HUES48 (cell line): Measurements from ENCODE around the gene OSGIN1.
A peak's percentile ranks its signal among the peaks of the same experiment; 100 is the strongest.

Experiments used
- H3K27ac ChIP-seq: one replicate; pipeline ENCODE4 v1.7.0; 2013; ENCODE audit warnings: low read depth, low read length, inconsistent platforms
- H3K27me3 ChIP-seq: 2 replicates; pipeline ENCODE4 v1.6.1; 2013; ENCODE audit warnings: mild to moderate bottlenecking, low read length; ENCODE audit not compliant: control insufficient read depth, insufficient read depth
- H3K36me3 ChIP-seq: 2 replicates; pipeline ENCODE4 v1.6.1; 2013; ENCODE audit warnings: low read length; ENCODE audit not compliant: control insufficient read depth, insufficient read depth
- H3K4me1 ChIP-seq: 2 replicates; pipeline ENCODE4 v1.6.1; 2013; ENCODE audit warnings: mild to moderate bottlenecking, low read length; ENCODE audit not compliant: control insufficient read depth, insufficient read depth
- H3K4me3 ChIP-seq: 2 replicates; pipeline ENCODE4 v1.5.1; 2013; ENCODE audit warnings: mild to moderate bottlenecking, low read depth, low read length
- H3K9ac ChIP-seq: 2 replicates; pipeline ENCODE4 v1.6.1; 2013; ENCODE audit warnings: mild to moderate bottlenecking, low read depth, low read length, moderate library complexity
- H3K9me3 ChIP-seq: 2 replicates; pipeline ENCODE4 v1.6.1; 2013; ENCODE audit warnings: low read length; ENCODE audit not compliant: control insufficient read depth, insufficient read depth

The OSGIN1 gene

GRCh38 chr16:83961591-83961990, 8.6 kb downstream of the OSGIN1 start:
- Histone ChIP-seq H3K4me1 (no peaks in the 10 kb centered on the region), H3K27ac (no peak overlapping the region)

GRCh38 chr16:83963277-83964119, 10.5 kb downstream of the OSGIN1 start:
- no peaks in the 10 kb centered on the region for H3K27me3 ChIP-seq
- H3K4me1 ChIP-seq, result no peaks in the 10 kb centered on the region
- no peak overlapping the region for H3K4me3 ChIP-seq
- no peaks in the 10 kb centered on the region for H3K9me3 ChIP-seq
- H3K9ac ChIP-seq, result no peak overlapping the region
- no peak overlapping the region for H3K27ac ChIP-seq
- H3K36me3 ChIP-seq, result no peaks in the 10 kb centered on the region

More at GRCh38 chr16:83961591-83961990, 8.6 kb downstream of the OSGIN1 start:
- no peaks in the 10 kb centered on the region for H3K27me3 ChIP-seq
- no peaks in the 10 kb centered on the region for H3K36me3 ChIP-seq
- H3K4me3 ChIP-seq, result no peak overlapping the region
- H3K9me3 ChIP-seq, result no peaks in the 10 kb centered on the region
- no peak overlapping the region for H3K9ac ChIP-seq

- no peaks in the 10 kb centered on the region for H3K36me3 ChIP-seq
- H3K4me1 ChIP-seq, result peaks cover 2% of the 10 kb centered on the region; the same call in 1 of the 2 replicates
These were observed 11.8 kb downstream of the OSGIN1 start for GRCh38 chr16:83964684-83965443.

GRCh38 chr16:83965444-83966152, 12.6 kb downstream of the OSGIN1 start:
- Histone ChIP-seq H3K36me3 (no peaks in the 10 kb centered on the region), H3K4me3 (no peak overlapping the region), H3K27ac (no peak overlapping the region), H3K9ac (no peak overlapping the region), H3K27me3 (peaks cover 11% of the 10 kb centered on the region), H3K9me3 (no peaks in the 10 kb centered on the region), H3K4me1 (peaks cover 6% of the 10 kb centered on the region; the same call in 1 of the 2 replicates)

More at GRCh38 chr16:83964684-83965443, 11.8 kb downstream of the OSGIN1 start:
- Histone ChIP-seq H3K27me3 (peaks cover 10% of the 10 kb centered on the region), H3K4me3 (no peak overlapping the region), H3K9me3 (no peaks in the 10 kb centered on the region), H3K27ac (no peak overlapping the region), H3K9ac (no peak overlapping the region)

GRCh38 chr16:83966153-83966696, 13.2 kb downstream of the OSGIN1 start:
- no peak overlapping the region for H3K27ac ChIP-seq
- no peaks in the 10 kb centered on the region for H3K9me3 ChIP-seq
- H3K4me3 ChIP-seq, result no peak overlapping the region
- H3K36me3 ChIP-seq, result no peaks in the 10 kb centered on the region
- no peak overlapping the region for H3K9ac ChIP-seq
- peaks cover 6% of the 10 kb centered on the region; the same call in 1 of the 2 replicates for H3K4me1 ChIP-seq
- H3K27me3 ChIP-seq, result peaks cover 11% of the 10 kb centered on the region

GRCh38 chr16:83967091-83967490, 14.1 kb downstream of the OSGIN1 start:
- no peaks in the 10 kb centered on the region for H3K36me3 ChIP-seq
- H3K4me3 ChIP-seq, result no peak overlapping the region
- no peaks in the 10 kb centered on the region for H3K9me3 ChIP-seq
- H3K9ac ChIP-seq, result no peak overlapping the region
- H3K27me3 ChIP-seq, result peaks cover 11% of the 10 kb centered on the region
- H3K4me1 ChIP-seq, result peaks cover 6% of the 10 kb centered on the region; the same call in 1 of the 2 replicates
- no peak overlapping the region for H3K27ac ChIP-seq

- H3K4me1 ChIP-seq, result peaks cover 6% of the 10 kb centered on the region; the same call in 1 of the 2 replicates
- peak within 1 kb of the TSS; percentile 62 for H3K4me3 ChIP-seq
- H3K27me3 ChIP-seq, result peaks cover 11% of the 10 kb centered on the region
These were observed 14.8 kb downstream of the OSGIN1 start, which contains the start of gene NECAB2 for GRCh38 chr16:83967838-83968305. Gene NECAB2 (plus strand): TSS chr16:83968244. CDS start chr16:83968649, 405 bp downstream.

GRCh38 chr16:83968306-83968851, 15.3 kb downstream of the OSGIN1 start:
- Histone ChIP-seq H3K36me3 (no peaks in the 10 kb centered on the region), H3K27ac (no peak overlapping the region), H3K9ac (no peak overlapping the region), H3K9me3 (no peaks in the 10 kb centered on the region), H3K4me1 (peaks cover 6% of the 10 kb centered on the region; the same call in 1 of the 2 replicates), H3K4me3 (peak overlapping the region; percentile 62; the same call in 1 of the 2 replicates), H3K27me3 (peaks cover 11% of the 10 kb centered on the region)

More at GRCh38 chr16:83967838-83968305, 14.8 kb downstream of the OSGIN1 start, which contains the start of gene NECAB2:
- Histone ChIP-seq H3K9me3 (no peaks in the 10 kb centered on the region), H3K9ac (no peak within 1 kb of the TSS), H3K27ac (no peak within 1 kb of the TSS), H3K36me3 (no peaks in the 10 kb centered on the region)

GRCh38 chr16:83968891-83969649, 16.0 kb downstream of the OSGIN1 start:
- Histone ChIP-seq H3K4me3 (peak overlapping the region; percentile 62), H3K9me3 (no peaks in the 10 kb centered on the region), H3K9ac (no peak overlapping the region), H3K4me1 (peaks cover 6% of the 10 kb centered on the region; the same call in 1 of the 2 replicates), H3K27ac (no peak overlapping the region), H3K27me3 (peaks cover 11% of the 10 kb centered on the region), H3K36me3 (no peaks in the 10 kb centered on the region)
